HG03565 (cell line): ENCODE data around the gene OR4A5.
"Not testable (repeated sequence)": the region's sequence is repeated elsewhere in the genome, so short reads cannot be mapped to it uniquely, and the experiment has no call there.

Experiments used
- ATAC-seq: cut with Tn5 transposase; IDR thresholded peaks from one replicate; pipeline ENCODE4 v1.9.1; 2021; ENCODE audit warnings: mild to moderate bottlenecking, moderate library complexity; ENCODE audit not compliant: unreplicated experiment

The OR4A5 gene

DNA sequence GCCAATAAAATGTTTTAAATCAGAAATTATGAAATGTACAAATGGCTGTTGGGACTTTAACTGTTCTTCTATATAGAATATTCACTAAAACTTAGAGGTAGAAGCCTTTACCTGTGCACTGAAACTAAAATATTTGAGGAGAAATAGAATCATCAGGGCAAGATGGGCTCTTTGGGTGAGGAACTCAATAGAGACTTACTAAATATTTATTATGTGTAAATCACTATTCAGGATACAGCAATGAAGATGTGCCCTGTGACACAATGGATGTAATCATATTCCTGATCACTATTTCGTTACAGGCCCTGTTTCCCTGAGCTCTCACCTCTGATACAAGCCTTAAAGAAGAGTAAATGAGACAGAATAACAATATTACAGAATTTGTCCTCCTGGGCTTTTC lies at the start of gene OR4A5:
TSS of gene OR4A5 (plus strand) at position 301 of the 400 bp plus-strand sequence. CDS start at position 354, 53 bp downstream.
- ATAC-seq = not testable (repeated sequence)

GRCh38 chr11:54720094-54720493 lies 13.5 kb downstream of the OR4A5 start:
- not testable (repeated sequence) for ATAC-seq
